WTC11 (cell line): ENCODE results near the gene EGFR. TPM values are rescaled to one million over a fixed set of nuclear protein-coding genes. Genes with fewer than 3 reads are reported as not detected.

Experiments used
- ATAC-seq: fragments of 200-7000 bp; cut with Tn5 transposase; 2 replicates; pipeline ENCODE4 v1.10.0; 2021; ENCODE audit warnings: mild to moderate bottlenecking, moderate library complexity
- CTCF ChIA-PET: fragments of 300-600 bp; sonication (Branson Sonifier 250); formaldehyde crosslinking; loops from one replicate; lab custom pipeline; 2021; ENCODE audit warnings: antibody characterized with exemption; lab: Charles Lee
- POLR2A ChIA-PET: fragments of 350-600 bp; sonication (Branson Sonifier 250); formaldehyde crosslinking; loops from one replicate; lab custom pipeline; 2021; ENCODE audit warnings: antibody characterized with exemption; lab: Charles Lee
- DNase-seq: peaks from one replicate; pipeline ENCODE4 v3.0.0; 2021; ENCODE audit warnings: low spot score
- H3K27ac Mint-ChIP-seq: 2 replicates; pipeline ENCODE4 v1.8.0; 2021; ENCODE audit warnings: mixed read lengths
- H3K27me3 Mint-ChIP-seq: 2 replicates; pipeline ENCODE4 v1.8.0; 2021; ENCODE audit warnings: low read depth, mild to moderate bottlenecking, moderate library complexity, mixed read lengths
- H3K36me3 Mint-ChIP-seq: 2 replicates; pipeline ENCODE4 v1.8.0; 2021; ENCODE audit warnings: mixed read lengths
- H3K4me1 Mint-ChIP-seq: 2 replicates; pipeline ENCODE4 v1.8.0; 2022; ENCODE audit warnings: mixed read lengths
- H3K4me3 Mint-ChIP-seq: 2 replicates; pipeline ENCODE4 v1.8.0; 2021; ENCODE audit warnings: mild to moderate bottlenecking, moderate library complexity, mixed read lengths
- H3K9me3 Mint-ChIP-seq: 2 replicates; pipeline ENCODE4 v1.8.0; 2021; ENCODE audit warnings: mixed read lengths
- ATF1 ChIP-seq: sonication (generic); formaldehyde crosslinking; IDR thresholded peaks from 2 replicates; pipeline ENCODE4 v1.8.1; 2023; ENCODE audit warnings: mild to moderate bottlenecking, moderate library complexity, missing genetic modification reagents
- ERG ChIP-seq: fragments of 250-450 bp; sonication (Bioruptor Pico); IDR thresholded peaks from 2 replicates; pipeline ENCODE4 v1.8.0; 2021; ENCODE audit warnings: mild to moderate bottlenecking
- HMGA2 ChIP-seq: fragments of 250-450 bp; sonication (Bioruptor Pico); IDR thresholded peaks from 2 replicates; pipeline ENCODE4 v1.4.0; 2021; ENCODE audit warnings: mild to moderate bottlenecking, moderate library complexity
- MLX ChIP-seq: sonication (generic); formaldehyde crosslinking; IDR thresholded peaks from 2 replicates; pipeline ENCODE4 v1.8.1; 2023; ENCODE audit warnings: mild to moderate bottlenecking, missing genetic modification reagents, moderate library complexity
- MYBL2 ChIP-seq: sonication (generic); formaldehyde crosslinking; IDR thresholded peaks from 2 replicates; pipeline ENCODE4 v1.8.1; 2023; ENCODE audit warnings: mild to moderate bottlenecking, moderate library complexity, missing genetic modification reagents
- NFE2L1 ChIP-seq: sonication (generic); formaldehyde crosslinking; IDR thresholded peaks from 2 replicates; pipeline ENCODE4 v1.8.1; 2023; ENCODE audit warnings: missing genetic modification reagents
- PREB ChIP-seq: sonication (generic); formaldehyde crosslinking; IDR thresholded peaks from 2 replicates; pipeline ENCODE4 v1.8.1; 2022; ENCODE audit warnings: mild to moderate bottlenecking, missing genetic modification reagents, moderate library complexity, borderline replicate concordance
- RORB ChIP-seq: fragments of 250-450 bp; sonication (Bioruptor Pico); IDR thresholded peaks from 2 replicates; pipeline ENCODE4 v1.9.0; 2021; ENCODE audit warnings: mild to moderate bottlenecking
- TCF7 ChIP-seq: sonication (generic); formaldehyde crosslinking; IDR thresholded peaks from 2 replicates; pipeline ENCODE4 v1.8.0; 2022; ENCODE audit warnings: mild to moderate bottlenecking, low read depth, missing genetic modification reagents, moderate library complexity
- TEAD1 ChIP-seq: sonication (generic); formaldehyde crosslinking; IDR thresholded peaks from 2 replicates; pipeline ENCODE4 v1.8.0; 2022; ENCODE audit warnings: mild to moderate bottlenecking, missing genetic modification reagents
- TP53 ChIP-seq: sonication (generic); formaldehyde crosslinking; IDR thresholded peaks from 2 replicates; pipeline ENCODE4 v1.8.1; 2023; ENCODE audit warnings: mild to moderate bottlenecking, missing genetic modification reagents
- ZNF532 ChIP-seq: fragments of 250-450 bp; sonication (Bioruptor Pico); IDR thresholded peaks from 2 replicates; pipeline ENCODE4 v1.9.0; 2021; ENCODE audit warnings: mild to moderate bottlenecking, borderline replicate concordance
- ZNF671 ChIP-seq: fragments of 250-450 bp; sonication (Bioruptor Pico); IDR thresholded peaks from 2 replicates; pipeline ENCODE4 v1.8.0; 2021; ENCODE audit warnings: mild to moderate bottlenecking
- ZSCAN18 ChIP-seq: fragments of 250-450 bp; sonication (Bioruptor Pico); IDR thresholded peaks from 2 replicates; pipeline ENCODE4 v2.1.2; 2022; ENCODE audit warnings: mild to moderate bottlenecking, moderate library complexity
- total RNA-seq: library from RNA; stranded (reverse); gene quantifications from 3 replicates; pipeline ENCODE4 v1.2.3, GENCODE V29; 2021
- TF ChIP-seq, protein P1 (sequence below): sonication (generic); formaldehyde crosslinking; IDR thresholded peaks from 2 replicates; pipeline ENCODE4 v1.8.1; 2023; ENCODE audit warnings: mild to moderate bottlenecking, missing genetic modification reagents, borderline replicate concordance
- TF ChIP-seq, protein P2 (sequence below): sonication (generic); formaldehyde crosslinking; IDR thresholded peaks from 2 replicates; pipeline ENCODE4 v1.8.0; 2023; ENCODE audit warnings: mild to moderate bottlenecking, missing genetic modification reagents
- TF ChIP-seq, protein P3 (sequence below): fragments of 200-600 bp; IDR thresholded peaks from 2 replicates; pipeline ENCODE4 v1.8.0; 2022; ENCODE audit warnings: antibody characterized with exemption

The EGFR gene
- total RNA-seq, 1 experiment from 2014 or later, result 5.9 TPM

DNA sequence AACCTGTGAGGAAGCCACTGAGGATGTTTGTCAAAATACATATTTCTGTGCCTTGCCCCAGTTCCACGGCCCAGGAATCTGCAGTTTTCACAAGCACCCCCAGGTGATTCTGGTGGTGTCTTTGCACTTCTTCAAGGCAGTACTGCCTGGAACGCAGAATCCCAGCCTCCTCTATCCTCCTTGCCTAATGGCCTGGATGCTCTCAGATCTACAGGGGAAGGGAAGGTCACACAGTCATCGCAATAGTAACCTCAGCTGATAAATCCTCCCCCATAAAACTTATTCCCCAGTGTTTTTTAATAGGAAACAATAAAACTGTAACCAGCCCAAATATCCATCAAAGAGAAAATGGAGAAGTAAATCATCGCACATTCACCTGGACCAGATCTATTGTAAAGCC, 78.3 kb downstream of the EGFR start:
- CTCF ChIA-PET, result no interaction called here
- H3K36me3 Mint-ChIP-seq, result no peaks in the 10 kb centered on the region
- H3K4me1 Mint-ChIP-seq, result peaks cover 34% of the 10 kb centered on the region
- POLR2A ChIA-PET, result no interaction called here
- ATAC-seq, result no peak
- H3K27ac Mint-ChIP-seq, result no peak overlapping the region
- TF ChIP-seq MLX (CRISPR knock-in tag) (no peak), NFE2L1 (CRISPR knock-in tag) (no peak), ZSCAN18 (CRISPR knock-in tag) (no peak), ATF1 (no peak), TCF7 (CRISPR knock-in tag) (no peak), RORB (CRISPR knock-in tag) (no peak), TEAD1 (CRISPR knock-in tag) (no peak), ZNF671 (CRISPR knock-in tag) (no peak), PREB (CRISPR knock-in tag) (no peak), TP53 (CRISPR knock-in tag) (no peak), HMGA2 (CRISPR knock-in tag) (no peak), MYBL2 (CRISPR knock-in tag) (no peak), ZNF532 (CRISPR knock-in tag) (no peak), ERG (CRISPR knock-in tag) (no peak)
- TF ChIP-seq, protein P1, sequence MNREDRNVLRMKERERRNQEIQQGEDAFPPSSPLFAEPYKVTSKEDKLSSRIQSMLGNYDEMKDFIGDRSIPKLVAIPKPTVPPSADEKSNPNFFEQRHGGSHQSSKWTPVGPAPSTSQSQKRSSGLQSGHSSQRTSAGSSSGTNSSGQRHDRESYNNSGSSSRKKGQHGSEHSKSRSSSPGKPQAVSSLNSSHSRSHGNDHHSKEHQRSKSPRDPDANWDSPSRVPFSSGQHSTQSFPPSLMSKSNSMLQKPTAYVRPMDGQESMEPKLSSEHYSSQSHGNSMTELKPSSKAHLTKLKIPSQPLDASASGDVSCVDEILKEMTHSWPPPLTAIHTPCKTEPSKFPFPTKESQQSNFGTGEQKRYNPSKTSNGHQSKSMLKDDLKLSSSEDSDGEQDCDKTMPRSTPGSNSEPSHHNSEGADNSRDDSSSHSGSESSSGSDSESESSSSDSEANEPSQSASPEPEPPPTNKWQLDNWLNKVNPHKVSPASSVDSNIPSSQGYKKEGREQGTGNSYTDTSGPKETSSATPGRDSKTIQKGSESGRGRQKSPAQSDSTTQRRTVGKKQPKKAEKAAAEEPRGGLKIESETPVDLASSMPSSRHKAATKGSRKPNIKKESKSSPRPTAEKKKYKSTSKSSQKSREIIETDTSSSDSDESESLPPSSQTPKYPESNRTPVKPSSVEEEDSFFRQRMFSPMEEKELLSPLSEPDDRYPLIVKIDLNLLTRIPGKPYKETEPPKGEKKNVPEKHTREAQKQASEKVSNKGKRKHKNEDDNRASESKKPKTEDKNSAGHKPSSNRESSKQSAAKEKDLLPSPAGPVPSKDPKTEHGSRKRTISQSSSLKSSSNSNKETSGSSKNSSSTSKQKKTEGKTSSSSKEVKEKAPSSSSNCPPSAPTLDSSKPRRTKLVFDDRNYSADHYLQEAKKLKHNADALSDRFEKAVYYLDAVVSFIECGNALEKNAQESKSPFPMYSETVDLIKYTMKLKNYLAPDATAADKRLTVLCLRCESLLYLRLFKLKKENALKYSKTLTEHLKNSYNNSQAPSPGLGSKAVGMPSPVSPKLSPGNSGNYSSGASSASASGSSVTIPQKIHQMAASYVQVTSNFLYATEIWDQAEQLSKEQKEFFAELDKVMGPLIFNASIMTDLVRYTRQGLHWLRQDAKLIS (CRISPR knock-in tag), result no peak
- TF ChIP-seq, protein P2, sequence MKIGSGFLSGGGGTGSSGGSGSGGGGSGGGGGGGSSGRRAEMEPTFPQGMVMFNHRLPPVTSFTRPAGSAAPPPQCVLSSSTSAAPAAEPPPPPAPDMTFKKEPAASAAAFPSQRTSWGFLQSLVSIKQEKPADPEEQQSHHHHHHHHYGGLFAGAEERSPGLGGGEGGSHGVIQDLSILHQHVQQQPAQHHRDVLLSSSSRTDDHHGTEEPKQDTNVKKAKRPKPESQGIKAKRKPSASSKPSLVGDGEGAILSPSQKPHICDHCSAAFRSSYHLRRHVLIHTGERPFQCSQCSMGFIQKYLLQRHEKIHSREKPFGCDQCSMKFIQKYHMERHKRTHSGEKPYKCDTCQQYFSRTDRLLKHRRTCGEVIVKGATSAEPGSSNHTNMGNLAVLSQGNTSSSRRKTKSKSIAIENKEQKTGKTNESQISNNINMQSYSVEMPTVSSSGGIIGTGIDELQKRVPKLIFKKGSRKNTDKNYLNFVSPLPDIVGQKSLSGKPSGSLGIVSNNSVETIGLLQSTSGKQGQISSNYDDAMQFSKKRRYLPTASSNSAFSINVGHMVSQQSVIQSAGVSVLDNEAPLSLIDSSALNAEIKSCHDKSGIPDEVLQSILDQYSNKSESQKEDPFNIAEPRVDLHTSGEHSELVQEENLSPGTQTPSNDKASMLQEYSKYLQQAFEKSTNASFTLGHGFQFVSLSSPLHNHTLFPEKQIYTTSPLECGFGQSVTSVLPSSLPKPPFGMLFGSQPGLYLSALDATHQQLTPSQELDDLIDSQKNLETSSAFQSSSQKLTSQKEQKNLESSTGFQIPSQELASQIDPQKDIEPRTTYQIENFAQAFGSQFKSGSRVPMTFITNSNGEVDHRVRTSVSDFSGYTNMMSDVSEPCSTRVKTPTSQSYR (CRISPR knock-in tag), result no peak
- TF ChIP-seq, protein P3, sequence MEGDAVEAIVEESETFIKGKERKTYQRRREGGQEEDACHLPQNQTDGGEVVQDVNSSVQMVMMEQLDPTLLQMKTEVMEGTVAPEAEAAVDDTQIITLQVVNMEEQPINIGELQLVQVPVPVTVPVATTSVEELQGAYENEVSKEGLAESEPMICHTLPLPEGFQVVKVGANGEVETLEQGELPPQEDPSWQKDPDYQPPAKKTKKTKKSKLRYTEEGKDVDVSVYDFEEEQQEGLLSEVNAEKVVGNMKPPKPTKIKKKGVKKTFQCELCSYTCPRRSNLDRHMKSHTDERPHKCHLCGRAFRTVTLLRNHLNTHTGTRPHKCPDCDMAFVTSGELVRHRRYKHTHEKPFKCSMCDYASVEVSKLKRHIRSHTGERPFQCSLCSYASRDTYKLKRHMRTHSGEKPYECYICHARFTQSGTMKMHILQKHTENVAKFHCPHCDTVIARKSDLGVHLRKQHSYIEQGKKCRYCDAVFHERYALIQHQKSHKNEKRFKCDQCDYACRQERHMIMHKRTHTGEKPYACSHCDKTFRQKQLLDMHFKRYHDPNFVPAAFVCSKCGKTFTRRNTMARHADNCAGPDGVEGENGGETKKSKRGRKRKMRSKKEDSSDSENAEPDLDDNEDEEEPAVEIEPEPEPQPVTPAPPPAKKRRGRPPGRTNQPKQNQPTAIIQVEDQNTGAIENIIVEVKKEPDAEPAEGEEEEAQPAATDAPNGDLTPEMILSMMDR, result no peak
- no peaks in the 10 kb centered on the region for H3K27me3 Mint-ChIP-seq
- no peak overlapping the region for H3K4me3 Mint-ChIP-seq
- no peak for DNase-seq
- no peaks in the 10 kb centered on the region for H3K9me3 Mint-ChIP-seq
